Hepatocyte (in vitro differentiated cells): ENCODE results near the gene HACD2.

Experiments used
- EZH2 ChIP-seq: fragments of 200-600 bp; sonication (generic); IDR thresholded peaks from 2 replicates; pipeline ENCODE4 v1.6.1; 2016; ENCODE audit warnings: antibody characterized with exemption, mild to moderate bottlenecking, borderline replicate concordance
- EZH2phosphoT487 ChIP-seq: fragments of 200-600 bp; sonication (generic); IDR thresholded peaks from one replicate; pipeline ENCODE4 v1.6.1; 2018; ENCODE audit warnings: antibody characterized with exemption, mild to moderate bottlenecking, low read depth, moderate library complexity; ENCODE audit not compliant: unreplicated experiment, severe bottlenecking
- TF ChIP-seq, protein P1 (sequence below): fragments of 200-600 bp; sonication (generic); IDR thresholded peaks from 2 replicates; pipeline ENCODE4 v1.5.1; 2016; ENCODE audit warnings: antibody characterized with exemption, mild to moderate bottlenecking; ENCODE audit not compliant: poor library complexity

DNA sequence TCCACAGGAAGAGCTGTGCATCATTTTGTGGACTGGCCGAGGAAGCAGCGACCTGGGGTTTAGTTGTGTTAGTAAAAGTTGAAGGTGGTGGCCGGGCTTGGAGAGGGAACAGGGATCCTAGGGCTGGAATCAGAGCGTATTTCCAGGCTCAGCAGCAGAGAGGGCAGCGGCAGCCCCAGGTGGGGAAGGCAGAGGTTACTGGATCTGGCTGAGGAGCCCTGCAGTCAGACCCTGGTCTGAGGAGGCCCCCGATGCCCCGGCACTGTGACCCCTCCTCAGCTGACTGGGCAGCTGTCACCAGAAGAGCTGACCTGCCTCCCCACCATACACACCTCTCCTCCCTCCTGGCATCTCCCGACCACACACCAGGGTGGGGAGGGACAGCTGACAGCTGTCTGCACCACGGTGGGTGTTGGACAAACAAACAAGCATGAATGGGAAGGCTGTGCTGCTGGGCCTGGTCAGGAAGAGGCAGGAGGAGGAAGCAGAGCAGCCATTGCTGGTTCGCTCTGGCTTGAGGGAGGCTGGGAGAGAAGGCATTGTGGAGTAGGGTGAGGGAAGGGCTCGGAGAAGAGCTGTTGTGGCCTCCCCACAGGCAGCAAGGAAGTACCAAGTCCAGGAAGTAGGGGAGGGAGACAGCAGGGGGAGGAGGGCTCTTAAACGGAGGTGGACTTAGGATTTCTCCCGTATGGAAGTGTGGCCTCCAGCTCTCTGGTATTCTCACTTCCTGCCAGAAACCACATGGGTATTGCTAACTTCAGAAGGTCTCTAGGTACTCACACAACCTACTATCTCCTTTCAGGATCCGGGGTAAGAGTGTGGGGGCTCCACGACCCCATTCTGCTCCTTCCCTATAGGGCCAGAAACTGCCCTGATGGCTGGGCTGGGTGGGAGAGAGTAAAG is 49.5 kb upstream of the HACD2 start:
- TF ChIP-seq EZH2: no peak
- TF ChIP-seq, protein P1, sequence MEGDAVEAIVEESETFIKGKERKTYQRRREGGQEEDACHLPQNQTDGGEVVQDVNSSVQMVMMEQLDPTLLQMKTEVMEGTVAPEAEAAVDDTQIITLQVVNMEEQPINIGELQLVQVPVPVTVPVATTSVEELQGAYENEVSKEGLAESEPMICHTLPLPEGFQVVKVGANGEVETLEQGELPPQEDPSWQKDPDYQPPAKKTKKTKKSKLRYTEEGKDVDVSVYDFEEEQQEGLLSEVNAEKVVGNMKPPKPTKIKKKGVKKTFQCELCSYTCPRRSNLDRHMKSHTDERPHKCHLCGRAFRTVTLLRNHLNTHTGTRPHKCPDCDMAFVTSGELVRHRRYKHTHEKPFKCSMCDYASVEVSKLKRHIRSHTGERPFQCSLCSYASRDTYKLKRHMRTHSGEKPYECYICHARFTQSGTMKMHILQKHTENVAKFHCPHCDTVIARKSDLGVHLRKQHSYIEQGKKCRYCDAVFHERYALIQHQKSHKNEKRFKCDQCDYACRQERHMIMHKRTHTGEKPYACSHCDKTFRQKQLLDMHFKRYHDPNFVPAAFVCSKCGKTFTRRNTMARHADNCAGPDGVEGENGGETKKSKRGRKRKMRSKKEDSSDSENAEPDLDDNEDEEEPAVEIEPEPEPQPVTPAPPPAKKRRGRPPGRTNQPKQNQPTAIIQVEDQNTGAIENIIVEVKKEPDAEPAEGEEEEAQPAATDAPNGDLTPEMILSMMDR: no peak
- no peak for TF ChIP-seq EZH2phosphoT487
